Activated T-helper 1 cell treated with anti-CD3 and anti-CD28 coated beads, Interleukin-2, amount 50 U/mL, for 16 hours (primary cell): ENCODE data around the gene PHETA2.

Source experiments
- DNase-seq, 2 donors: peaks; one replicate each; pipeline ENCODE4 v3.0.0-alpha.2; 2020; ENCODE audit warnings: low read depth in 1 of 2, low spot score in 1 of 2

The PHETA2 gene

GRCh38 chr22:42074132-42074811, at the start of gene PHETA2:
PHETA2 (plus strand) TSS chr22:42074248; CDS start chr22:42077294, 3,046 bp downstream.
- peak; percentile 27 to 41 for DNase-seq

DNA sequence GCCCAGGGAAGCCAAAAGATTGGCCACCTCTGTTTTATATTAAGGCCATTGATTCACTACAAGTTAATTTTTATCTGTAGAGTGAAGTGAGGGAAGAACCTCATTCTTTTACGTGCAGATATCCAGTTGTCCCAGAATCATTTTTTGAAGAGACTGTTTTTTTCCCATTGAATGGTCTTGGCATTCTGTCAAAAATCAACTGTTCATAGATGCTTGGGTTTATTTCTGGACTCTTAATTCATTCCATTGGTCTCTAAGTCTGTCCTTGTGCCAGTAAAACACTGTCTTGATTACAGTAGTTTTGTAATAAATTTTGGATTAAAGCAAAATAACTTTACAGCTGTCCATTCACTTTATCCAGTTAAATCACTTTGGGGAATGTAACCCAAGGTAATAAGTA, 48.6 kb upstream of the PHETA2 start:
- no peak for DNase-seq

DNA sequence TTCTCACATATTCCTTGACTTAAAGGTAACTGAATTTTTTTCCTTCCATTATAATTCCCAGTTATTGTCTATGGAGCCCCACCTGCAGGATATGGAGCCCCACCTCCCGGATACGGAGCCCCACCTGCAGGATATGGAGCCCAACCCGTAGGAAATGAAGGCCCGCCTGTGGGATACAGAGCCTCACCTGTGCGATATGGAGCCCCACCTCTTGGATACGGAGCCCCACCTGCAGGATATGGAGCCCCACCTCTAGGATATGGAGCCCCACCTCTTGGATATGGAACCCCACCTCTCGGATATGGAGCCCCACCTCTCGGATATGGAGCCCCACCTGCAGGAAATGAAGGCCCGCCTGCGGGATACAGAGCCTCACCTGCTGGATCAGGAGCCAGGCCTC, 47.3 kb upstream of the PHETA2 start:
- no peak for DNase-seq

- no peak for DNase-seq
These were observed 40.5 kb upstream of the PHETA2 start for GRCh38 chr22:42033263-42034181.

GRCh38 chr22:42035256-42035655, 38.8 kb upstream of the PHETA2 start:
- no peak for DNase-seq

DNA sequence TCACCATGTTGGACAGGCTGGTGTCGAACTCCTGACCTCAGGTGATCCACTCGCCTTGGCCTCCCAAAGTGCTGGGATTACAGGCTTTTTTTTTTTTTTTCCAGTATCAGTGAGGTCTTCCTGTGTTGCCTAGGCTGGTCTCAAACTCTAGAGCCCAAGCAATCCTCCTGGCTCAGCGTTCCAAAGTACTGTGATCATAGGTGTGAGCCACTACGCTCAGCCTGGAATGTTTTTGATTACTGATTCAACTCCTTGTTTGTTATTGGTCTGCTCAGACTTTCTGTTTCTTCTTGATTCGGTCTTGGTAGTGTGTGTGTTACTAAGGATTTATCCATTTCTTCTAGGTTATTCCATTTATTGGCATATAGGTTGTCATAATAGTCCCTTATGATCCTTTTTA, 34.8 kb upstream of the PHETA2 start:
- DNase-seq, result no peak

- DNase-seq, result no peak
These were observed 32.3 kb upstream of the PHETA2 start for GRCh38 chr22:42041784-42042183.

DNA sequence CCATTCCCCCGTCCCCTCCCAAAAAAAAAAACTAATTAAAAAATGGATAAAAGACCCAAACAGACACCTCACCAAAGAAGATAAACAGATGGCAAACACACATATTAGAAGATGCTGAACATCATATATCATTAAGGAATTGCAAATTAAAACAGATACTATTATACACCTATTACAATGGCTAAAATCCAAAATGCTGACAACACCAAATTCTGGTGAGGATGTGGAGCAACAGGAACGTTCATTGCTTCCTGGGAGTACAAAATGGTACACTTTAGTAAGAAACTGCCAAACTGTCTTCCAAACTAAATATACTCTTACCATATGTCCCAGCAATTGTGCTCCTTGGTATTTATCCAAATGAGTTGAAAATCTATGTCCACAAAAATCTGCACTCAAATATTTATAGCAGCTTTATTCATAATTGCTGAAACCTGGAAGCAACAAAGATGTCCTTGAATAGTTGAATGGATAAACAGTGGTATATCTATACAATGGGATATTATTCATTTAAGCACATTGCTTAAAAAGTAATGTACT, 23.3 kb upstream of the PHETA2 start:
- no peak for DNase-seq

DNA sequence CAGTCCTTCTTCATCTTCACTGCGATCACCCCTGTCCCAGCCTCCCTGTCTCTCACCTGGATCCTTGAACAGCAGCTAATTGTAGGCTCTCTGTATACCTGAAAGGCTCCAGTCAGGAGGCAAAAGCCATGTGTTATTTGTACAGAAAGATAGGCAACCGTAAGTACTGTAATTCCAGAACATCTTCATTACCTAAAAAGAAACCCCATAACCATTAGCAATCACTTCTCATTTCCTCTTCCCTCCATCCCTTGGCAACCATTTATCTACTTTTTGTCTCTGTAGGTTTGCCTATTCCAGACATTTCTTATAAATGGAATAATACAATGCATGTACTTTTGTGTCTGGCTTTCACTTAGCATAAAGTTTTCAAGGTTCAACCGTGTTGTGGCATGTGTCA, 21.3 kb upstream of the PHETA2 start:
- DNase-seq, result no peak

DNA sequence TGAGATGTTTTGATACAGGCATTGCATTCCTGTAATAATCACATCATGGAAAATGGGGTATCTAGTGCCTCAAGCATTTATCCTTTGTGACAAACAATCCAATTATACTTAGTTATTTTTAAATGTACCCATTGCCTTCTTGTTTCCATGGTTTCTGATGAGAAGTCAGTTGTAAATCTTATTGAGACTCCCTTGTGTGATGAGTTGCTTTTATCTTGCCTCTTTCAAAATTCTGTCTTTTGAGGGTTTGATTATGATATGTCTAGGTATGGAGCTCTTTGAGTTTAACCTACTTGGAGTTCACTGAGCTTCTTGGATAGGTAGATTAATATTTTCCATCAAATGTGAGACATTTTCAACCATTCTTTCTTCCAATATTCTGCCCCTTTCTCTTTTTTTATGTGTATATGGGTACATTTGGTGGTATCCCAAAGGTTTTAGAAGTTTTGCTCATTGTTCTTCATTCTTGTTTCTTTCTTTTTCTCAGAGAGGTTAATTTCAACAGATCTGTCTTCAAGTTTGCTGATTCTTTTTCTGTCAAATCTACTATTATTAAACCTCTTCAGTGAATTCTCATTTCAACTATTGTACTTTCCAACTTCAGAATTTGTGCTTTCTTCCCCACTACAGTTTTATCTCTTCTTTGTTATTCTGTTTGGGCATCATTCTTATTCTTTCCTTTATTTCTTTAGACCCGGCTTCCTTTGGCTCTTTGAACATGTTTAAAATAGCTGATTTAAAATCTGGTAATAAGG, 17.1 kb upstream of the PHETA2 start:
- DNase-seq, result no peak

GRCh38 chr22:42060489-42060888, 13.6 kb upstream of the PHETA2 start:
- no peak for DNase-seq

DNA sequence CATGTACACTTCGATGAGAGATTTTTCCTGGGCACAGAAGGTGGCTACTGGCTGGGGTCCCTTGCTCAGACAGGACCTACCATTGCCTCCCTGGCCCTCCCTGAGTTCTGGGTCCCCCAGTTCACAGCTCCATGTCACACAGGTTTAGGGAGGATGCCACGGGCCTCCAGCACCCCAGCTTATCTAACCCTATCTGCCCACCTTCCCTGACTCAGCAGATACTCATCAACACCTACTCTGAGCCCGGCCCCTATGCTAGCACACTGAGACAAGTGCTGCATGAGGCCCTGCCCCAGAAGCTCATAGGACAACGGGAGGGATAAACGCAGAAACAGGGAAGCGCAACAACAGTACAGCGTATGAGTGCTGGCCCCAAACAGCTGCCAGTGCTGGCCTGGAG, 13.0 kb upstream of the PHETA2 start:
- no peak for DNase-seq

DNA sequence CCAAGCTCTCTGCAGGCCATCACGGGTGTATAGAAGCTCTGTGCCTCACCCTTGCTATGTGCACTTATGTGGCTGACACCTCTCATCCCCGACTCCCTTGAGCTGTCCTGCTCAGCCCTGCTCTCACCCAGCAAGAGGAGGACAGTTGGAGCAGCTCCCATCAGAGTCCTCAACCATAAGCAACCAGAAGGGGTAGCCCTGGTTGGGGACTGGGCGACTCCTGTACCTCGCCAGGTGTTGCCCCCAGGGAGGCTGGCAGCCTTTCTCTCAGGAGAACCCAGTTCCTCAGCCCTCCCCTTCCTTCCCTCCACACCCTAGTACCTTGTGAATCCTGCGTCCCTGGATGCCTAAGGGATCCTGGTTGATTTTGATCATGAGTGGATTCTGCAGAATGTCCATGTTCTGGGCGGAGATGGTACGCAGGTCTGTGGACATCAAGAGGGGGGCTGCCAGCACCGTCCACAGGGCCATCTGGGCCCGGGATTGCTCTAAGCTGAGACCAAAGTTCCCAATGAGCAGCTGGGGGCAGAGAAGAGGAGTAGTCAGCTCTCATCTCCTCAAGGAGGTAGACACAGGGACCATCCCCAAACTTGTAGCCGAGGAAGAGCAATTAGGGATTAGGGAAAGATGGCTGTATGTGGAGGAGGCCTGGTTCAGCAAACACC, 11.4 kb upstream of the PHETA2 start:
- no peak for DNase-seq

DNA sequence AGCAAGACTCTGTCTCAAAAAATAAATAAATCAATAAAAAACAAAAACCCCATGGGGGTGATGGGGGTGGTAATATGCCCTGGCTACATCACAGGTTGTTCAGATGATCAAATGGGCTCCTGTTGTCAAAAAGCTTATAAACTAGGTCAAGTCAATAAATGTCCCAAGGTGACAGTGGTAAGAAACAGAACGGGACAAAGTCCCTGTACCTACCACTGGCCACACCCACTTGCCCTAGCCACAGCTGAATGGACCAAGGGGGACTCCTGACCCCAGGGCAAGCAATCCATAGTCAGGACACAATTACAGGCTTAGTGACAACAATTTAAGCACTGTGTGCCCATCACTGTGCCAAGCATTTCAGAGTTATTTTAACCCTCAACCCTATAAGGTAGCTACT, 9.4 kb upstream of the PHETA2 start:
- no peak for DNase-seq

GRCh38 chr22:42065438-42066125, 8.5 kb upstream of the PHETA2 start:
- no peak for DNase-seq

GRCh38 chr22:42066126-42066761, 7.8 kb upstream of the PHETA2 start:
- no peak for DNase-seq

- DNase-seq, result no peak
These were observed 7.1 kb upstream of the PHETA2 start for GRCh38 chr22:42066937-42067336.

GRCh38 chr22:42067671-42068251, 6.3 kb upstream of the PHETA2 start:
- DNase-seq, result no peak

DNA sequence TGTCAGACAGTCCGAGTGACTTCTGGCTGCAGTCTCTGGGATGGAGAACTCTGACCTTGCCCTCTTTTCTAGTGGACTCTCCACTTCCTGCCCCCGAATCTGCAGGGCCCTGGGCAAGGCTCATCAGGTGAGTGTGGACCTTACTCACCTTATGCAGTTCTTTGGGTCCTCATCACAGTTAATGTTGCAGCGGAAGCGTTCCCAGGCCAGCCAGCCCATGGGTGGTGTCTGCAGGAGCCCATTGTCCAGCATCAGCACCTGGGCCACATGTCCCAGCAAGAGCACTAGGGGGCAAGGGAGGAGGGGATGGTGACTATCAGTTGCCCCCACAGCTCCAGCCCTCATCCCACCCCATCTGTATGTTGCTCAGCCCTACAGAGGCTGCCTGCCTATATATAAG, 5.8 kb upstream of the PHETA2 start:
- no peak for DNase-seq
